K562 (cell line): Measurements from ENCODE around the gene HSD17B1. TPM values are rescaled to one million over a fixed set of nuclear protein-coding genes. Genes with fewer than 3 reads are reported as not detected.

Experiments used
- ARID2 ChIP-seq: fragments of 450-650 bp; IDR thresholded peaks from 2 replicates; pipeline ENCODE4 v1.6.1; 2017; ENCODE audit warnings: antibody characterized with exemption, mild to moderate bottlenecking
- CBFB ChIP-seq: sonication (generic); formaldehyde crosslinking; IDR thresholded peaks from 2 replicates; pipeline ENCODE4 v1.4.0; 2020; ENCODE audit warnings: mild to moderate bottlenecking, missing genetic modification reagents
- CHD2 ChIP-seq: IDR thresholded peaks from 2 replicates; pipeline ENCODE4 v1.6.1; 2011; ENCODE audit warnings: low read depth, low read length
- GABPA ChIP-seq: fragments of 200-800 bp; sonication (Bioruptor generic); conservative IDR thresholded peaks from 2 replicates; pipeline ENCODE4 v1.6.1; 2016; ENCODE audit warnings: low read depth, missing genetic modification characterization, missing compliant biosample characterization
- ILK ChIP-seq: fragments of 450-650 bp; IDR thresholded peaks from 2 replicates; pipeline ENCODE4 v1.6.1; 2016; ENCODE audit warnings: missing genetic modification characterization, low read depth, mild to moderate bottlenecking, missing compliant biosample characterization, moderate library complexity, borderline replicate concordance
- IRF1 ChIP-seq: sonication (generic); formaldehyde crosslinking; IDR thresholded peaks from 2 replicates; pipeline ENCODE4 v1.8.0; 2022; ENCODE audit warnings: missing genetic modification reagents, mild to moderate bottlenecking, borderline replicate concordance
- KLF1 ChIP-seq: fragments of 450-650 bp; IDR thresholded peaks from 2 replicates; pipeline ENCODE4 v1.6.1; 2016; ENCODE audit warnings: missing genetic modification characterization, missing compliant biosample characterization
- MAFG ChIP-seq: fragments of 450-650 bp; conservative IDR thresholded peaks from 2 replicates; pipeline ENCODE4 v1.6.1; 2016; ENCODE audit warnings: missing genetic modification characterization, missing compliant biosample characterization
- MEF2D ChIP-seq: conservative IDR thresholded peaks from 2 replicates; pipeline ENCODE4 v1.6.1; 2016; ENCODE audit warnings: low read depth, missing genetic modification characterization, missing compliant biosample characterization
- NR2C2 ChIP-seq, 2 experiments: fragments of 200-800 bp in 1 of 2; sonication (Bioruptor generic) in 1 of 2; sonication (generic) in 1 of 2; formaldehyde crosslinking in 1 of 2; IDR thresholded peaks; 2 replicates each; pipeline versions ENCODE4 v1.6.1 to v1.8.0; 2016 to 2022; ENCODE audit warnings: mild to moderate bottlenecking in 1 of 2, missing compliant biosample characterization in 1 of 2, missing genetic modification characterization in 1 of 2, missing genetic modification reagents in 1 of 2
- PHF20 ChIP-seq: fragments of 450-650 bp; IDR thresholded peaks from 2 replicates; pipeline ENCODE4 v1.6.1; 2018; ENCODE audit not compliant: partially characterized antibody
- POLR2G ChIP-seq: fragments of 200-400 bp; formaldehyde crosslinking; IDR thresholded peaks from 2 replicates; pipeline ENCODE4 v1.6.1; 2017; ENCODE audit warnings: low read depth, mild to moderate bottlenecking, antibody characterized with exemption, low read length, moderate library complexity
- SIN3B ChIP-seq: fragments of 450-650 bp; IDR thresholded peaks from 2 replicates; pipeline ENCODE4 v1.6.1; 2017; ENCODE audit warnings: low read depth, mild to moderate bottlenecking, moderate library complexity
- TRIM24 ChIP-seq, 2 experiments: fragments of 450-650 bp; IDR thresholded peaks; 2 replicates each; pipeline ENCODE4 v1.6.1; 2016
- TRIM25 ChIP-seq: fragments of 450-650 bp; IDR thresholded peaks from 2 replicates; pipeline ENCODE4 v1.7.0; 2016; ENCODE audit warnings: borderline replicate concordance
- WHSC1 ChIP-seq: IDR thresholded peaks from one replicate; pipeline ENCODE4 v1.6.1; 2012; ENCODE audit warnings: low read length, control low read depth, inconsistent platforms
- ZBTB49 ChIP-seq: sonication (generic); formaldehyde crosslinking; IDR thresholded peaks from 2 replicates; pipeline ENCODE4 v1.8.0; 2022; ENCODE audit warnings: missing genetic modification reagents, mild to moderate bottlenecking, borderline replicate concordance
- ZNF184 ChIP-seq: sonication (generic); formaldehyde crosslinking; IDR thresholded peaks from 2 replicates; pipeline ENCODE4 v1.5.0; 2020; ENCODE audit warnings: missing genetic modification reagents
- ZNF24 ChIP-seq: fragments of 450-650 bp; IDR thresholded peaks from 2 replicates; pipeline ENCODE4 v1.6.1; 2016
- ZNF764 ChIP-seq: fragments of 250-450 bp; sonication (Bioruptor Pico); IDR thresholded peaks from 2 replicates; pipeline ENCODE4 v1.4.0; 2020; ENCODE audit warnings: low read depth, mild to moderate bottlenecking, moderate library complexity
- polyA plus RNA-seq, 8 experiments: library from polyadenylated mRNA; depleted of rRNA in 4 of 8; stranded (reverse) in 5 of 8; unstranded in 3 of 8; fragments of >200 nt; fragmentation: Nextera tagmentation in 2 of 8; fragmentation: Illumina TruSeq in 1 of 8; extraction: Ambion mirVana in 2 of 8; extraction: Trizol in 1 of 8; gene quantifications; 2 replicates each; pipeline versions ENCODE4 v1.2.1 to v1.2.3, GENCODE V29; 2011 to 2014; ENCODE audit warnings: inconsistent platforms in 1 of 8, missing spikeins in 1 of 8
- total RNA-seq, 7 experiments: library from RNA; depleted of rRNA in 6 of 7; stranded (reverse); fragments of >200 nt in 6 of 7; fragmentation: Illumina TruSeq in 2 of 7; extraction: Trizol in 2 of 7; gene quantifications; 2 replicates each; pipeline versions ENCODE4 v1.2.1 to v1.2.3, GENCODE V29; 2011 to 2021; ENCODE audit warnings: low replicate concordance in 1 of 7

The HSD17B1 gene
- total and polyA plus RNA-seq, 9 of the 15 experiments (the other 6 are each of a cell fraction or from before 2014, with no cell fraction given), result 0.55 to 21.1 (median 3.6) TPM

- no peak for TF ChIP-seq ZBTB49 (CRISPR knock-in tag)
- no peak for TF ChIP-seq ZNF764 (CRISPR knock-in tag)
- TF ChIP-seq ILK (tag), result peak; percentile 74; the same call in 1 of the 2 replicates
- no peak for TF ChIP-seq ARID2
- TF ChIP-seq ZNF24, result no peak; the same call in 1 of the 2 replicates
- no peak for TF ChIP-seq ZNF184 (CRISPR knock-in tag)
- TF ChIP-seq MEF2D (tag), result peak; percentile 93
- no peak for TF ChIP-seq POLR2G
- no peak; the same call in 1 of the 2 replicates for TF ChIP-seq GABPA (tag)
- TF ChIP-seq NR2C2 (CRISPR knock-in tag; IDR thresholded peaks at IDR 0.05), result no peak
- peak; percentile 83 for TF ChIP-seq NR2C2 (tag; IDR thresholded peaks at IDR 0.05)
- TF ChIP-seq TRIM24 (IDR thresholded peaks at IDR 0.05), result no peak
- TF ChIP-seq IRF1 (CRISPR knock-in tag), result no peak
- TF ChIP-seq MAFG, result no peak
- no peak for TF ChIP-seq WHSC1
- peak; percentile 35; the same call in 1 of the 2 replicates for TF ChIP-seq KLF1 (tag)
- TF ChIP-seq PHF20, result no peak
- no peak for TF ChIP-seq CBFB (CRISPR knock-in tag)
- TF ChIP-seq TRIM25, result 0 out of 2 replicates have a peak, but pooled peaks have one; percentile 75
- no peak for TF ChIP-seq CHD2
- TF ChIP-seq SIN3B, result no peak
Observed at GRCh38 chr17:42535155-42536047, 17.3 kb upstream of the HSD17B1 start (continued).
